ENCODE results near the gene RDH5.

- TF ChIP-seq POLR2A (IDR thresholded peaks at IDR 0.05) (no peak), CTCF (IDR thresholded peaks at IDR 0.05) (no peak)
Measured at GRCh38 chr12:55687746-55688145, 32.4 kb upstream of the RDH5 start.

Measured in vagina (tissue), 2 donors.